GM12801 (cell line): ENCODE measurements around the gene HACD4.

Source experiments
- TF ChIP-seq, protein P1 (sequence below): IDR thresholded peaks from one replicate; pipeline ENCODE4 v1.5.1; 2011; ENCODE audit warnings: control low read depth; ENCODE audit not compliant: insufficient read length; ENCODE audit errors: extremely low read depth

Gene HACD4

DNA sequence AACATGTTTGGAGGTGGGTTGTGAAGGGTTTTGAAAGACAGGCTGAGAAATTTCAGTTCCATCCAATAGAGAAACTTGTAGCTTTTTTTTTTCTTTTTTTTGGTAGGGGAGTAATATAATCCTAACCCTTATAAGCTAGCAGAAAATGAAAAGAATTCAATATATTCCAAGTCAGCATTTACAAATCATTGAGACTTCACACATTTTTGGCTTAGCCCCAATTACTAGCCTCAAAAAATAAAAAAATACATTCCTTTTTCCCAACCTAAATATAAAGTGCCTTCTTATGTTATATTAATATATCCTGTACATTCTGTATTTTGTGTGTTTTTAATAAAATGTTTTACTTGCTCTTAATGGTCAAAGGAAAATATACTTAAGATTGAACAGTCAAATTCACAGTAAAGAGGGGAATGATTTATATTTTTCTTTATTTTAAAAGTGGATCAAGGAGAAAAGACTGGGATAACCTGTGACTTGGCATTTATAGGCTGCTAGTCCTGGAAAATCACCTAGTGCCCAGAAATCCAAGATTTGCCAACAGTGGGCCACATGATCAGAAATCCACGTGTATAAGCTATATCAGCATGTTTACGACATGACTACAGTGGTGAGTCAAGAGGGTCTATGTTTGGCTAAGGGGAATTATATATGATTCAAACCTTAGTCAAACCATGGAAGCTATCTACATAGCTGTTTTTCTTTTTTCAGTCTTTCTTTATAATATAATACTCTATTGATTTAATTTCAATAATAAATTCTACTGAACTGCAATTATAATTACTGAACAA lies 14.5 kb downstream of the HACD4 start:
- TF ChIP-seq, protein P1, sequence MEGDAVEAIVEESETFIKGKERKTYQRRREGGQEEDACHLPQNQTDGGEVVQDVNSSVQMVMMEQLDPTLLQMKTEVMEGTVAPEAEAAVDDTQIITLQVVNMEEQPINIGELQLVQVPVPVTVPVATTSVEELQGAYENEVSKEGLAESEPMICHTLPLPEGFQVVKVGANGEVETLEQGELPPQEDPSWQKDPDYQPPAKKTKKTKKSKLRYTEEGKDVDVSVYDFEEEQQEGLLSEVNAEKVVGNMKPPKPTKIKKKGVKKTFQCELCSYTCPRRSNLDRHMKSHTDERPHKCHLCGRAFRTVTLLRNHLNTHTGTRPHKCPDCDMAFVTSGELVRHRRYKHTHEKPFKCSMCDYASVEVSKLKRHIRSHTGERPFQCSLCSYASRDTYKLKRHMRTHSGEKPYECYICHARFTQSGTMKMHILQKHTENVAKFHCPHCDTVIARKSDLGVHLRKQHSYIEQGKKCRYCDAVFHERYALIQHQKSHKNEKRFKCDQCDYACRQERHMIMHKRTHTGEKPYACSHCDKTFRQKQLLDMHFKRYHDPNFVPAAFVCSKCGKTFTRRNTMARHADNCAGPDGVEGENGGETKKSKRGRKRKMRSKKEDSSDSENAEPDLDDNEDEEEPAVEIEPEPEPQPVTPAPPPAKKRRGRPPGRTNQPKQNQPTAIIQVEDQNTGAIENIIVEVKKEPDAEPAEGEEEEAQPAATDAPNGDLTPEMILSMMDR, result no peak

DNA sequence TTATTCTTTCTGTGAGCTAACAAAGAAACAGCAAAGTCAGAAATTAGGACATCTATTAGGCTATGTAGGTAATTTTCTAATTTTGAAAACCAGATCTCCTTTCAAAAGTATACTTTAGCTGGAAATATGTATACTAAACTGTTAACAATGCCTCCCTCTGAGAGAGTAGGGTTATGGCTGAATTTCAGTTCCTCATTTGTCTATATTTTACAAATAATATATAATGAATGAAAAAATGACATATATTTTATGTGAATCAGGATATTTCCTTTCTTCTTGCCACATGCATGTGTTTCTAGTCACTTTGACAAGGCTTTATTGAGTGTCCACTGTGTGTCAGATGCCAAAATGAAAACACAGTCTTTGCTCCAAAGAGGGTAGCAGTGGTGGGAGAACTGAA lies 15.4 kb downstream of the HACD4 start:
- TF ChIP-seq, protein P1, result no peak

DNA sequence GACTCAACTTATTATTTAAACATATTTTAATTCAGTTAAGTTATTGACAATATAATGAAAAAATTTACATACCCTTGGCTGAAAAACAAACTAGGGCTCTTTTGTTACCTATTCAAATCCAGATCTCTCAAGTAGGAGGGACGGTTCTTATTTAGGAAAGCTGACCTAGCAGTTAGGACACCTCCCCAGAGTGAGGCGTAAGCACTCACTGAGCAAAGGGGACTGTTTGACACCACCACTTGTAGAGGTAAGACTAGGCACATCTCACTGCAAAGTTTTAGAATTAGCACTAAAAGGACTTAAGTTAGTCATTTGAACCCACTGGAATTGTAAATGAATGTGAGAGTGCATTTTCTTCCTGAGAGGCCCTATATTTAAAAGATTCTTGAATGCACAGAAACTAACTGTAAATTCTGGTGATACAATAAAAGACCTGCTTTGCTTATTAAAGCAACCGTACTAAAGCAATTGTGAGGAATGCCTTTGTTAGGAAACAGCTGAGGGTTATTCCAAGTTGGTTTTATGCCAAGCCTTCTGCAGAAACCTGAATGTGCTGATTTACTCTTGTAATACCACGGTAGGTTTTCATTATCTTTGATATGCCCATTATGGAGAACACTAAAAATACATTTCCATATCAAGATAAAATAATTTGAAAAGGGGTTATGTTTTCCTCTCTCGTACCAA lies 16.2 kb downstream of the HACD4 start:
- TF ChIP-seq, protein P1, result no peak

DNA sequence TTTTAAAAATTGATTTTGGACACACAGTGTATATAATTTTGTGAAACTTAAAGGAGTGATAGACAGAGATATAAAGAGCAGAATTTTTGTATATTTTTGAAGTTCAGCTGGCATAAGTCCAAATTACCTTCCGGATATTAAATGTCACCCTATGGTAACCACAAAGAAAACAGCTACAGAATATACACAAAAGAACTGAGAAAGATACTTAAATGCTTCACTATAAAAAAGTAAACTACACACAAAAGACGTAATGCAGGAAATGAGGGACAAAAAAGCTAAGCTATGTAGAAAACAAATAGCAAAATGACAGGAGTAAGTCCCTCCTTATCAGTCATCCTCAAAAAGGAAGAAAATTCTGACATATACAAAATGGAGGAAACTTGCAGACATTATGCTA lies 29.4 kb downstream of the HACD4 start:
- TF ChIP-seq, protein P1, result no peak

DNA sequence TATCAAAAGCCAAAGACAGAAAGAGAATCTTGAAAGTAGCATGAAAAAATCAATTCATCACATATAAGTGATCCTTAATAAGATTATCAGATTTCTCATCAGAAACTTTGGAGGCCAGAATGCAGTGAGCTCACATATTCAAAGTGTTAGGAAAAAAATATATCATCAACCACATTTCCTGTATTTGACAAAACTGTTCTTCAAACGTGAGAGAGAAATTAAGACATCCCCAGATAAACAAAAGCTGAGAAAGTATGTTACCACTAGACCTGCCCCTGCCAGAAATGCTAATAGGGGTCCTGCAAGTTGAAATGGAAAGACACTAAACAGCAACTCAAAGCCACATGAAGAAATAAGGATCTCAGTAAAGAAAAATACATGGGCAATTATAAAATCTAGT lies 29.9 kb downstream of the HACD4 start:
- TF ChIP-seq, protein P1, result no peak

DNA sequence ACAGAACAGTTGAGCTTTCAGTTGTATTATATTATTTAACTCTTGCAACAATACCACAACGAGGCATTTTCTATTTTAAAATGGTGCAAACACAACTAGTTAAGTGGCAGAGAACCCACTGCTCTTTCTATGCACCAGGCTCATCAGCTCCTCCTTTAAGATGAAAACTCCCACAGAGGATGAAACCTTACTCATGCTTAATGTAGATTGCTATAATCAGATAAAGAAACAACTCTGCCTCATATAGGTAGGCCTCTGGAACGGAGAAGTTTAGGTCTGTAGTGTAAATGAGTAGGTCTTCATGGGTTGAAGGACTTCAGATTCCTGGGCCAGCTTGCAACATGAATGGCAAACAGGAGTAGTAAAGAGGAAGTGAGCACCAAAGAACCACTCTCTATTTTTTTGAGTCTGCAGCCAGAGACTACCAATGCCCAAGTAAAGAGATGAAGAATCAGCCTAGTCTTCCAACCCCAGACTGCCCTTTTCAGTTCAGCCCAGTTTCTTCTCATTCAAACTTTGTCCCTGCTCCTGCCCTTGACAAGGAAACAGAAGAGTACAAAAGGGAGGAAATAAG lies 33.9 kb downstream of the HACD4 start:
- TF ChIP-seq, protein P1, result no peak

DNA sequence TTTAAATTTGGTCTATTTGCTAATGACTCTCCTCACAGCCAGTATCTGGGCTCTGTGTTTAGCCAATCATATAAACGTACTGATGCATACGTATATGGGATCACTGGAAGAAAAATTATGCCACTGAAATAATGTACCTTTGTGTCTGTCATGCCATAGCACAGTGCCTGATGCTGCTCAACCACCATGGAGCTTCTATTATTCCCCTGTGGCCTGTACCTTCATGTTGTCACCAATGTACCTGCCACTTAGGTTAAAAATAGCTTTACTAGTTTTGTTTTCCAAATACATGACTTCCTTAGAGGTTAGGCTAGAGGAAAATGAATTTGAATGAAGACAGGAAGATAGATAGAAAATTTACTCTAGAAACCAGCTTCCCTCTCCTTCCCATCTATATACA lies 34.6 kb downstream of the HACD4 start:
- TF ChIP-seq, protein P1, result no peak
